Measurements from ENCODE around the gene MFSD2A. TPM values are rescaled to one million over a fixed set of nuclear protein-coding genes. Genes with fewer than 3 reads are reported as not detected.
"Not testable (repeated sequence)": the region's sequence is repeated elsewhere in the genome, so short reads cannot be mapped to it uniquely, and the experiment has no call there.

Gene MFSD2A
- total RNA-seq, 1 experiment from 2014 or later, result 12.7 TPM

DNA sequence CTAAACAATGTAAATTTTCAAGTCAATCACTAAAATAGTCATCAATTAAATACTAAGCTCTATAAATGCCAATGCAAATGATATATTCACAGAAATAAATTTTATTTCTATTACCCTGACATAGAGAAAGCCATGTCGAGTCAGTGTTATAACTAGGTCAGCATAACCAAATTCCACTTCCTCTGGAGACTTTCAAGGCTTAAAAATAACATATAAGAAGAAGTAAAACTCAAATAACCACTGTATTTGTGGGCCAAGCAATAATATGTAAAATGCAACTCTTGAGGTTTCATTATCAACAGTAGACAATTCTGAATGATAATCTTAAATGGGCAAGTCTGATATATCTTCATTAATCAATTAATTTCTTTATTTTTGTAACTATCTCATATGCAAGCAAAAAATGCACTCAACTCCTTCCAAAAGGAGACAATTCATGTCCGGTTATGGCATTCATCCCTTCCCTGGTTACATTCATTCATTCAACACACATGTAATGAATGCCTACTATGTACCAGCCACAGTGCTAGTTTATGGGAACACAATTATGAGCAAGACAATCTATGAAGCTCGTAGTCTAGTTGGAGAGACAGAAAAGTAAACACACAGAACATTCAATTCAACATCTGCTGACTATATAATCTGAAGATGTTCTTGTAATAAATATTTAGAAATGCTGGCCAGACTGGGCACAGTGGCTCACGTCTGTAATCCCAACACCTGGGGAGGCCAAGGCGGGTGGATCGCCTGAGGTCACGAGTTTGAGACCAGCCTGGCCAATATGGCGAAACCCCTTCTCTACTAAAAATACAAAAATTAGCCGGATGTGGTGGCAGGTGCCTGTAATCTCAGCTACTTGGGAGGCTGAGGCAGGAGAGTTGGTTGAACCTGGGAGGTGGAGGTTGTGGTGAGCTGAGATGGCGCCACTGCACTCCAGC, 48.5 kb downstream of the MFSD2A start:
- DNase-seq (ENCODE audit: low read depth), result no peak

DNA sequence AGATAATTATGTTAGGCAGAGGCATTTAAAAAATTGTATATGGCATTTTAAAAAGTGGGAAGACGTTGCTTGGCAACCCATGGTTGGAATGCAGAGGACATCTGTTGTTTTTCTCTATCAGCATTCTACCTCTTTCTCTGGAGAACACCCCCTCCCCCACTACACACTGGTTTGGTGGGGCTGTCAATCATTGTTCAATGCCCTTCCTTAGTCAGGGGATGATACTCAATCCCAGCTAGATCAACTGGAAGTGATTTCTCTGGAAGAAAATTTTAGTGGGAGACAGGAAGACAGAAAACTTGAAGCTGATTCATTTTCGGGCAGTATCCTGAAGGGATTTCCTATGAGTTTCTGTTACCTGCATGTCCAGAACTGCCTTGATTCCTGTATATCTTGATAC, 49.9 kb downstream of the MFSD2A start:
- DNase-seq (ENCODE audit: low read depth), result no peak

DNA sequence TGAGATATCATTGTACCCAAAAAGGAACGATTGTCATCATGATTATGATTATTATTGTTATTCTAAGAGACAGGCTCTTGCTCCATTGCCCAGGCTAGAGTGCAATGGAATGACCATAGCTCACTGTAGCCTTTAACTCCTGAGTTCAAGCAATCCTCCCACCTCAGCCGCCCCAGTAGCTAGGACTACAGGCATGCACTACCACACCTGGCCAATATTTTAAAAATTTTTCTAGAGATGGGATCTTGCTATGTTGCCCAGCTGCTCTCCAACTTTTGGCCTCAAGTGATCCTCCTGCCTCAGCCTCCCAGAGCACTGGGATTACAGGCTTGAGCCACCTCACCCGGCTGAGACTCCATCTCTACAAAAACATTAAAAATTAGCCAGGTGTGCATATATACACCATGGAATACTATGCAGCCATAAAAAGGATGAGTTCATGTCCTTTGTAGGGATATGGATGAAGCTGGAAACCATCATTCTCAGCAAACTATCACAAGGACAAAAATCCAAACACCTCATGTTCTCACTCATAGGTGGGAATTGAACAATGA, 52.6 kb downstream of the MFSD2A start:
- not testable (repeated sequence) for DNase-seq (ENCODE audit: low read depth)

DNA sequence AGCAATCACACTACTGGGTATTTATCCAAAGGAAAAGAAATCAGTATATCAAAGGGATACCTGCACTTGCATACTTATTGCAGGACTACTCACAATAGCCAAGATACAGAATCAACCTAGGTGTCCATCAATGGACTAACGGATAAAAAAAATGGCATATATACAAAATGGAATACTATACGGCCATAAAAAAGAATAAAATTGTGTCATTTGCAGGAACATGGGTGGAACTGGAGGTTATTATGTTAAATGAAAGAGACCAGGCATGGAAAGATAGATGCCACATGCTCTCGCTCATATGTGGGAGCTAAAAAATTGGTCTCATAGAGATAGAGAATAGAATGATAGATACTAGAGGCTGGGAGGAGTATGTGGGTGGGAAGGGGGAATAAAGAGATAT, 56.3 kb downstream of the MFSD2A start:
- DNase-seq (ENCODE audit: low read depth), result no peak

DNA sequence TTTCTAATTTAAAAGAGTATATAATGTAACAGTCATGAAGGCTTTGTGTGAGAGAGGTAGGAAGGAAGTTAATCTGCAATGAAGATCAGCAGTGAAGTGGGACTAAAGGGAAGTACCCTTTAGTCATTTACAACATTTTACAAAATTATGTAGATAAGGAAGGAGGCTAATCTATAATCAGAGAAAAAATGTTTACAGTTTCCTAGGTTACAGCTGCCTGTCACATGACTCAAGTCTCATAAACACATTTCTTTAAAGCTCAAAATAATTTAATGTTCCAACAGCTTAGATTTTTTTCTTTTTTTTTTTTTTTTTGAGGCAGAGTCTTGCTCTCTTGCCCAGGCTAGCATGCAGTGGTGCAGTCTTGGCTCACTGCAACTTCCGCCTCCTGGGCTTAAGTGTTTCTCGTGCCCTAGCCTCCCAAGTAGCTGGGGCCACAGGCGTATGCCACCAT, 59.3 kb downstream of the MFSD2A start:
- no peak for DNase-seq (ENCODE audit: low read depth)

DNA sequence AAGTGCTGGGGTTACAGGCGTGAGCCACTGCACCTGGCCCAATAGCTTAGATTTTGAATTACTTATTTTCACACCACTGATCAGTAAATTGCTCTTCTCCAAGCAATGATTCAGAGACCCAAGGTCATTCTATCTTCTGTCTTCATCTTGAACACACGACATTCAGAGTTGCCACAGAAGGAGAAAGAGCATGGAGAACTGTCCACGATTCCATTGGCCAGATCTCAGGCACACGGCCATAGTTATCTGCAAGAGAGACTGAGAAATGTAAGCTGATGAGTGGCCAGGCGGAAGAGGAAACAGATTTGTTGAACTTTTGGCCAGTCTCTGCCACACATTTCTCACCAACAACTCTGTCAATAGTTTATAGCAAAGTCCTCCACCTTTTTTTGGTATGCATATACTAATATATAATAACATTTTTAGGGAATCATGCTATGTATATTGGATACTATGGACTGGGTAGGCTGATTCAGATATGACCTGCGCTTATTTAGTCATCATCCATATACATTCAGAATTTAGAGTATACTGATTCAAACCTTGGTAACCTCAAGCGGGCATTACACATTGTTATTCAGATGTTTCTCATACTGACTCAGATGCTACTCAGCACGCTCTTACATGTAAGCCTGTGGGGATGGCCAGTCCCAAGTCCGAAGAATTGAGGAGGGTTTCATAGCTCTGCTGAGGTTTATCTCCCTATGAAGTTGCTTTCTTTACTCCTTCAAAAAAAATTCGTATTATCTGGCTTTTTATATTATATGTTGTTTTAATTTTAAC, 60.1 kb downstream of the MFSD2A start:
- DNase-seq (ENCODE audit: low read depth), result peak; percentile 91

DNA sequence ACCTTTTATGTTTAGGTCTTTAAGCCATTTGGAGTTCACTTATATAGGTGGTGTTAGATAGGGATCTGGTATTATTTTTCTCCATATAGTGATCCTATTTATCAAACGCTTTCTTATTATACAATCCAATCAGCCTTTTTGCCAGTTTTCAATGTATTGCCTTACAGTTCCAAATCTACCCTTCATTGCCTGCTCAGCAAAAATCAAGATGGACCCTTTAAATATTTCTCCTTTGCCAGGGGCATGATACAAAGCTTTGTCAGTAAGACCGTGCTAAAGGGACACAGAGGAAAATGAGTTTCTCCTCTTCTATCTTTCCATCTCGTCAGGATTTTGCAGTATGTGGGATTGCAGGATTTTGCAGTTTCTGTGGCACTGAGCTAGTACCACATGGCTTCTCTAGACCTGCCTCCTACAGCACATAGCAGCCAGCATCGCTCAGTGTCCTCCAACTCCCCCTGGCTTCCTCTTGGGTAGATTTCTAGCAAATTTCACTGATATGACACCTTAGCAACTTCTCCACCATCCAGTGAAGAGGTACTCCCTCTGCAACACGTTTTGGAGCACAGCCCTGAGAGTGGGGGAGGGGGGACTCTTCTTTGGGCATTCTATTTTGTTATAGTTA, 63.1 kb downstream of the MFSD2A start:
- DNase-seq (ENCODE audit: low read depth), result no peak

Other genes starting within 250 kb of the MFSD2A start
- gene PPIE, start 216.3 kb upstream of the MFSD2A start, total RNA-seq (2014; rRNA removed; shearing (Covaris generic)), result 42.3 and 49.2 TPM in 2 replicates
- gene OXCT2, start 183.8 kb upstream of the MFSD2A start, total RNA-seq (2014; rRNA removed; shearing (Covaris generic)), result 2.9 and 3.8 TPM in 2 replicates
- 0.51 and 0.86 TPM in 2 replicates for gene BMP8B, start 166.3 kb upstream of the MFSD2A start, total RNA-seq (2014; rRNA removed; shearing (Covaris generic))
- gene TRIT1, start 71.6 kb upstream of the MFSD2A start, total RNA-seq (2014; rRNA removed; shearing (Covaris generic)), result 45.1 and 50.8 TPM in 2 replicates
- 1.5 TPM in 2 replicates for gene MYCL, start 53.2 kb upstream of the MFSD2A start, total RNA-seq (2014; rRNA removed; shearing (Covaris generic))
- gene CAP1, start 85.6 kb downstream of the MFSD2A start, total RNA-seq (2014; rRNA removed; shearing (Covaris generic)), result 451 and 461 TPM in 2 replicates
- gene PPT1, start 142.1 kb downstream of the MFSD2A start, total RNA-seq (2014; rRNA removed; shearing (Covaris generic)), result 57.9 and 74.3 TPM in 2 replicates
- 10.0 and 15.8 TPM in 2 replicates for gene RLF, start 206.2 kb downstream of the MFSD2A start, total RNA-seq (2014; rRNA removed; shearing (Covaris generic))

All from Daoy (cell line).